GM23248 (cell line): ENCODE measurements around the gene CIDEB.

Experiments used
- EZH2 ChIP-seq: fragments of 200-600 bp; sonication (generic); IDR thresholded peaks from 2 replicates; pipeline ENCODE4 v1.6.1; 2018; ENCODE audit warnings: antibody characterized with exemption, mild to moderate bottlenecking; ENCODE audit not compliant: insufficient read depth, poor library complexity, severe bottlenecking
- EZH2phosphoT487 ChIP-seq: fragments of 200-600 bp; sonication (generic); IDR thresholded peaks from 2 replicates; pipeline ENCODE4 v1.6.1; 2018; ENCODE audit warnings: antibody characterized with exemption, moderate library complexity, mild to moderate bottlenecking, low read depth; ENCODE audit not compliant: insufficient read depth

- TF ChIP-seq EZH2 (no peak), EZH2phosphoT487 (no peak)
Measured at GRCh38 chr14:24255438-24255837, 52.3 kb downstream of the CIDEB start.
